Activated CD4-positive, alpha-beta T cell treated with anti-CD3 and anti-CD28 coated beads, Interleukin-2, amount 50 U/mL, for 16 hours (primary cell): Measurements from ENCODE around the gene CAPZA2.
A peak's percentile ranks its signal among the peaks of the same experiment; 100 is the strongest.
"Not testable (repeated sequence)": the region's sequence is repeated elsewhere in the genome, so short reads cannot be mapped to it uniquely, and the experiment has no call there.

Source experiments
- DNase-seq: peaks from one replicate; pipeline ENCODE4 v3.0.0-alpha.2; 2020

Gene CAPZA2

GRCh38 chr7:116862234-116862950 is at the start of gene CAPZA2:
Gene CAPZA2 (plus strand): TSS chr7:116862587. CDS start chr7:116862612, 25 bp downstream.
- DNase-seq: peak; percentile 95

- DNase-seq: no peak
These were observed 49.5 kb upstream of the CAPZA2 start for GRCh38 chr7:116812860-116813259.

GRCh38 chr7:116813371-116813770 is 49.0 kb upstream of the CAPZA2 start:
- DNase-seq: not testable (repeated sequence)

- no peak for DNase-seq
These were observed 47.3 kb upstream of the CAPZA2 start for GRCh38 chr7:116815041-116815440.

- DNase-seq: no peak
These were observed 42.2 kb upstream of the CAPZA2 start for GRCh38 chr7:116820149-116820548.

- DNase-seq: not testable (repeated sequence)
These were observed 40.7 kb upstream of the CAPZA2 start for GRCh38 chr7:116821647-116822046.

- DNase-seq: no peak
These were observed 37.9 kb upstream of the CAPZA2 start for GRCh38 chr7:116824449-116824848.

- no peak for DNase-seq
These were observed 34.1 kb upstream of the CAPZA2 start for GRCh38 chr7:116828281-116828680.

GRCh38 chr7:116829041-116829440 is 33.3 kb upstream of the CAPZA2 start:
- DNase-seq: no peak

GRCh38 chr7:116829493-116829892 is 32.9 kb upstream of the CAPZA2 start:
- DNase-seq: no peak

- DNase-seq: no peak
These were observed 29.7 kb upstream of the CAPZA2 start for GRCh38 chr7:116832692-116833091.

- DNase-seq: no peak
These were observed 27.4 kb upstream of the CAPZA2 start for GRCh38 chr7:116834815-116835504.

- no peak for DNase-seq
These were observed 26.3 kb upstream of the CAPZA2 start for GRCh38 chr7:116836048-116836447.

- DNase-seq: no peak
These were observed 25.5 kb upstream of the CAPZA2 start for GRCh38 chr7:116836911-116837310.

- no peak for DNase-seq
These were observed 24.8 kb upstream of the CAPZA2 start for GRCh38 chr7:116837586-116837985.

GRCh38 chr7:116840256-116840655 is 22.1 kb upstream of the CAPZA2 start:
- no peak for DNase-seq

- DNase-seq: no peak
These were observed 20.0 kb upstream of the CAPZA2 start for GRCh38 chr7:116842371-116842770.

GRCh38 chr7:116843378-116843777 is 19.0 kb upstream of the CAPZA2 start:
- DNase-seq: no peak

GRCh38 chr7:116851175-116851574 is 11.2 kb upstream of the CAPZA2 start:
- DNase-seq: no peak

- DNase-seq: no peak
These were observed 10.7 kb upstream of the CAPZA2 start for GRCh38 chr7:116851671-116852070.

- DNase-seq: no peak
These were observed 8.3 kb upstream of the CAPZA2 start for GRCh38 chr7:116854132-116854531.

GRCh38 chr7:116857052-116857451 is 5.3 kb upstream of the CAPZA2 start:
- DNase-seq: no peak

GRCh38 chr7:116859323-116859722 is 3.1 kb upstream of the CAPZA2 start:
- no peak for DNase-seq

GRCh38 chr7:116861717-116862116 is 670 bp upstream of the CAPZA2 start:
- no peak for DNase-seq
